HL-60 (cell line): ENCODE data around the gene TMED9.

ENCODE experiments used
- CTCF ChIP-seq: IDR thresholded peaks from one replicate; pipeline ENCODE4 v1.5.1; 2011; ENCODE audit warnings: low read length, control low read depth, inconsistent platforms; ENCODE audit not compliant: insufficient read depth
- POLR2AphosphoS5 ChIP-seq: IDR thresholded peaks from 2 replicates; pipeline ENCODE4 v1.6.1; 2012; ENCODE audit warnings: low read depth
- SPI1 ChIP-seq: IDR thresholded peaks from 2 replicates; pipeline ENCODE4 v1.6.1; 2012; ENCODE audit warnings: low read depth, mild to moderate bottlenecking, borderline replicate concordance

- TF ChIP-seq CTCF (no peak), POLR2AphosphoS5 (no peak), SPI1 (no peak)
Observed at GRCh38 chr5:177547736-177548135, 44.3 kb upstream of the TMED9 start.
